CD8-positive, alpha-beta memory T cell (primary cell): ENCODE data around the gene TNS1. TPM values are rescaled to one million over a fixed set of nuclear protein-coding genes. Genes with fewer than 3 reads are reported as not detected.

Experiments
- CTCF ChIA-PET: fragments of 350-600 bp; sonication (Branson Sonifier 250); formaldehyde crosslinking; loops from one replicate; lab custom pipeline; 2021; ENCODE audit warnings: antibody characterized with exemption; lab: Charles Lee
- POLR2A ChIA-PET: fragments of 350-600 bp; sonication (Branson Sonifier 250); formaldehyde crosslinking; loops from one replicate; lab custom pipeline; 2021; ENCODE audit warnings: antibody characterized with exemption; lab: Charles Lee
- DNase-seq, 5 donors: peaks; one replicate each; pipeline versions ENCODE4 v3.0.0 to v3.0.0-alpha.2; 2020 to 2022; ENCODE audit warnings: mixed read lengths in 1 of 5
- H3K27ac ChIP-seq: one replicate; pipeline ENCODE4 v1.7.0; 2013; ENCODE audit warnings: low read depth, mild to moderate bottlenecking, low read length, moderate library complexity
- H3K27me3 ChIP-seq: 2 replicates; pipeline ENCODE4 v1.7.0; 2013; ENCODE audit warnings: low read length, mild to moderate bottlenecking; ENCODE audit not compliant: insufficient read depth, poor library complexity, severe bottlenecking
- H3K36me3 ChIP-seq: 2 replicates; pipeline ENCODE4 v1.7.0; 2013; ENCODE audit warnings: mild to moderate bottlenecking, low read length, moderate library complexity; ENCODE audit not compliant: insufficient read depth
- H3K4me1 ChIP-seq: 2 replicates; pipeline ENCODE4 v1.7.0; 2013; ENCODE audit warnings: mild to moderate bottlenecking, low read length, moderate library complexity; ENCODE audit not compliant: insufficient read depth
- H3K4me3 ChIP-seq: 2 replicates; pipeline ENCODE4 v1.7.0; 2013; ENCODE audit warnings: mild to moderate bottlenecking, low read length
- H3K9me3 ChIP-seq: 2 replicates; pipeline ENCODE4 v1.7.0; 2013; ENCODE audit warnings: mild to moderate bottlenecking, low read length
- H3K27ac Mint-ChIP-seq, 8 donors: one replicate each; pipeline ENCODE4 v1.8.0; 2020 to 2021; ENCODE audit warnings: mixed read lengths in 8 of 8, mild to moderate bottlenecking in 6 of 8, inconsistent platforms in 3 of 8, moderate library complexity in 3 of 8
- H3K27me3 Mint-ChIP-seq, 2 donors: one replicate each; pipeline ENCODE4 v1.8.0; 2020 to 2021; ENCODE audit warnings: mixed read lengths in 2 of 2, mild to moderate bottlenecking in 1 of 2, moderate library complexity in 1 of 2
- H3K36me3 Mint-ChIP-seq, 3 donors: one replicate each; pipeline ENCODE4 v1.8.0; 2020 to 2021; ENCODE audit warnings: mixed read lengths in 3 of 3, inconsistent platforms in 1 of 3, mild to moderate bottlenecking in 1 of 3
- H3K4me1 Mint-ChIP-seq, 3 donors: one replicate each; pipeline ENCODE4 v1.8.0; 2020 to 2021; ENCODE audit warnings: mixed read lengths in 3 of 3, inconsistent platforms in 1 of 3, mild to moderate bottlenecking in 1 of 3
- H3K4me3 Mint-ChIP-seq, 7 donors: one replicate each; pipeline ENCODE4 v1.8.0; 2020 to 2021; ENCODE audit warnings: mixed read lengths in 7 of 7, mild to moderate bottlenecking in 6 of 7, moderate library complexity in 4 of 7, inconsistent platforms in 2 of 7
- H3K9me3 Mint-ChIP-seq, 5 donors: one replicate each; pipeline ENCODE4 v1.8.0; 2020 to 2022; ENCODE audit warnings: mixed read lengths in 5 of 5, mild to moderate bottlenecking in 3 of 5, moderate library complexity in 2 of 5, inconsistent platforms in 1 of 5
- polyA plus RNA-seq: library from polyadenylated mRNA; unstranded; fragments of 300-500 nt; fragmentation: Illumina TruSeq; gene quantifications from one replicate; pipeline ENCODE4 v1.2.3, GENCODE V29; 2021
- total RNA-seq, 2 experiments: library from RNA; stranded (reverse); gene quantifications; one replicate each; pipeline ENCODE4 v1.2.3, GENCODE V29; 2021

TNS1 gene
- total and polyA plus RNA-seq, 3 experiments from 2014 or later = 1.1 to 1.8 TPM; not detected in 1

- Histone ChIP-seq H3K4me1 (peaks cover 5% of the 10 kb centered on the region), H3K27ac (no peak overlapping the region), H3K9me3 (no peaks in the 10 kb centered on the region), H3K36me3 (no peaks in the 10 kb centered on the region), H3K27me3 (peaks cover 19% of the 10 kb centered on the region), H3K4me3 (no peak overlapping the region)
- ChIA-PET POLR2A (no interaction called here), CTCF (no interaction called here)
- Mint-ChIP-seq H3K27me3 (peaks cover 27 to 48% of the 10 kb centered on the region in 2 donors), H3K4me1 (peaks cover 0 to 12% (median 5%) of the 10 kb centered on the region in 3 donors), H3K27ac (no peak overlapping the region), H3K9me3 (no peaks in the 10 kb centered on the region), H3K4me3 (peak overlapping the region in 1 of 7 donors; percentile 81), H3K36me3 (no peaks in the 10 kb centered on the region)
- DNase-seq = no peak
These were observed 8.9 kb upstream of the TNS1 start for GRCh38 chr2:218011653-218012040.

GRCh38 chr2:218010984-218011652 is 8.3 kb upstream of the TNS1 start:
- H3K27me3 Mint-ChIP-seq = peaks cover 28 to 51% of the 10 kb centered on the region in 2 donors
- POLR2A ChIA-PET = no interaction called here
- no peak overlapping the region for H3K27ac ChIP-seq
- CTCF ChIA-PET = no interaction called here
- peaks cover 5% of the 10 kb centered on the region for H3K4me1 ChIP-seq
- H3K27ac Mint-ChIP-seq = peak overlapping the region in 1 of 8 donors; percentile 37
- peak overlapping the region in 4 of 7 donors; percentile 63 to 84 (median 64) for H3K4me3 Mint-ChIP-seq
- H3K9me3 ChIP-seq = no peaks in the 10 kb centered on the region
- H3K9me3 Mint-ChIP-seq = no peaks in the 10 kb centered on the region
- H3K27me3 ChIP-seq = peaks cover 19% of the 10 kb centered on the region
- no peak for DNase-seq
- no peaks in the 10 kb centered on the region for H3K36me3 ChIP-seq
- no peaks in the 10 kb centered on the region for H3K36me3 Mint-ChIP-seq
- no peak overlapping the region for H3K4me3 ChIP-seq
- peaks cover 0 to 12% (median 5%) of the 10 kb centered on the region in 3 donors for H3K4me1 Mint-ChIP-seq

- peaks cover 5% of the 10 kb centered on the region for H3K4me1 ChIP-seq
- Mint-ChIP-seq H3K9me3 (no peaks in the 10 kb centered on the region), H3K4me1 (peaks cover 0 to 12% (median 5%) of the 10 kb centered on the region in 3 donors), H3K36me3 (no peaks in the 10 kb centered on the region), H3K27ac (peak overlapping the region in 1 of 8 donors; percentile 68), H3K27me3 (peaks cover 31 to 55% of the 10 kb centered on the region in 2 donors), H3K4me3 (peak overlapping the region in 6 of 7 donors; percentile 26 to 84 (median 64))
- no peak overlapping the region for H3K4me3 ChIP-seq
- POLR2A ChIA-PET = no interaction called here
- H3K27ac ChIP-seq = no peak overlapping the region
- CTCF ChIA-PET = no interaction called here
- H3K36me3 ChIP-seq = no peaks in the 10 kb centered on the region
- H3K9me3 ChIP-seq = no peaks in the 10 kb centered on the region
- H3K27me3 ChIP-seq = peaks cover 19% of the 10 kb centered on the region
- peak in 3 of 5 donors; percentile 2 to 16 (median 16) for DNase-seq
These were observed 7.6 kb upstream of the TNS1 start for GRCh38 chr2:218010140-218010983.

GRCh38 chr2:218009765-218010139 is 7.0 kb upstream of the TNS1 start:
- Mint-ChIP-seq H3K27ac (no peak overlapping the region), H3K4me1 (peaks cover 0 to 12% (median 5%) of the 10 kb centered on the region in 3 donors), H3K4me3 (peak overlapping the region in 3 of 7 donors; percentile 15 to 50 (median 19)), H3K27me3 (peaks cover 32 to 56% of the 10 kb centered on the region in 2 donors), H3K36me3 (no peaks in the 10 kb centered on the region), H3K9me3 (no peaks in the 10 kb centered on the region)
- Histone ChIP-seq H3K9me3 (no peaks in the 10 kb centered on the region), H3K4me1 (peaks cover 5% of the 10 kb centered on the region), H3K36me3 (no peaks in the 10 kb centered on the region), H3K27me3 (peaks cover 19% of the 10 kb centered on the region), H3K4me3 (no peak overlapping the region), H3K27ac (no peak overlapping the region)
- DNase-seq = no peak
- ChIA-PET CTCF (no interaction called here), POLR2A (no interaction called here)

GRCh38 chr2:218009231-218009630 is 6.4 kb upstream of the TNS1 start:
- CTCF ChIA-PET = interaction anchor here (0.7 to 1.6 kb wide), 2 partner anchors 9 to 296 kb away, joined by 3 to 4 read pairs; no protein-coding TSS in a partner anchor
- no peaks in the 10 kb centered on the region for H3K36me3 ChIP-seq
- no peak overlapping the region for H3K4me3 ChIP-seq
- peaks cover 19% of the 10 kb centered on the region for H3K27me3 ChIP-seq
- H3K27me3 Mint-ChIP-seq = peaks cover 30 to 57% of the 10 kb centered on the region in 2 donors
- H3K4me3 Mint-ChIP-seq = peak overlapping the region in 6 of 7 donors; percentile 4 to 74 (median 41)
- no peak for DNase-seq
- H3K27ac Mint-ChIP-seq = peak overlapping the region in 1 of 8 donors; percentile 15
- no peaks in the 10 kb centered on the region for H3K36me3 Mint-ChIP-seq
- H3K27ac ChIP-seq = no peak overlapping the region
- H3K9me3 Mint-ChIP-seq = no peaks in the 10 kb centered on the region
- H3K4me1 Mint-ChIP-seq = peaks cover 0 to 12% (median 5%) of the 10 kb centered on the region in 3 donors
- no peaks in the 10 kb centered on the region for H3K9me3 ChIP-seq
- POLR2A ChIA-PET = no interaction called here
- peaks cover 5% of the 10 kb centered on the region for H3K4me1 ChIP-seq

- no peak for DNase-seq
- Mint-ChIP-seq H3K9me3 (no peaks in the 10 kb centered on the region), H3K27ac (no peak overlapping the region), H3K4me1 (peaks cover 0 to 12% (median 5%) of the 10 kb centered on the region in 3 donors), H3K27me3 (peaks cover 31 to 56% of the 10 kb centered on the region in 2 donors), H3K4me3 (peak overlapping the region in 1 of 7 donors; percentile 50), H3K36me3 (no peaks in the 10 kb centered on the region)
- peaks cover 5% of the 10 kb centered on the region for H3K4me1 ChIP-seq
- POLR2A ChIA-PET = no interaction called here
- H3K9me3 ChIP-seq = no peaks in the 10 kb centered on the region
- CTCF ChIA-PET = interaction anchor here (0.7 to 1.6 kb wide), 2 partner anchors 10 to 295 kb away, joined by 3 to 4 read pairs; no protein-coding TSS in a partner anchor
- H3K4me3 ChIP-seq = no peak overlapping the region
- H3K27ac ChIP-seq = no peak overlapping the region
- H3K27me3 ChIP-seq = peaks cover 19% of the 10 kb centered on the region
- no peaks in the 10 kb centered on the region for H3K36me3 ChIP-seq
These were observed 5.6 kb upstream of the TNS1 start for GRCh38 chr2:218008060-218009040.

- no peak overlapping the region for H3K27ac Mint-ChIP-seq
These were observed 3.9 kb upstream of the TNS1 start for GRCh38 chr2:218006741-218007140.

More at GRCh38 chr2:218006741-218007140, 3.9 kb upstream of the TNS1 start:
- Mint-ChIP-seq H3K36me3 (no peaks in the 10 kb centered on the region), H3K4me1 (peaks cover 0 to 12% (median 5%) of the 10 kb centered on the region in 3 donors), H3K4me3 (no peak overlapping the region), H3K9me3 (no peaks in the 10 kb centered on the region), H3K27me3 (peaks cover 30 to 46% of the 10 kb centered on the region in 2 donors)
- no peak overlapping the region for H3K27ac ChIP-seq
- H3K36me3 ChIP-seq = no peaks in the 10 kb centered on the region
- peaks cover 16% of the 10 kb centered on the region for H3K27me3 ChIP-seq
- peaks cover 5% of the 10 kb centered on the region for H3K4me1 ChIP-seq
- ChIA-PET CTCF (interaction anchor here (1.6 kb wide), 1 partner anchor 13 kb away, joined by 4 read pairs; no protein-coding TSS in a partner anchor), POLR2A (no interaction called here)
- no peak overlapping the region for H3K4me3 ChIP-seq
- no peaks in the 10 kb centered on the region for H3K9me3 ChIP-seq
- no peak for DNase-seq
